Activated T-cell treated with anti-CD3 and anti-CD28 coated beads, Interleukin-2, amount 50 U/mL, for 72 hours (primary cell): ENCODE measurements around the gene TEX9. TPM values are rescaled to one million over a fixed set of nuclear protein-coding genes. Genes with fewer than 3 reads are reported as not detected.
A peak's percentile ranks its signal among the peaks of the same experiment; 100 is the strongest.
"Not testable (repeated sequence)": the region's sequence is repeated elsewhere in the genome, so short reads cannot be mapped to it uniquely, and the experiment has no call there.

Source experiments
- ATAC-seq, 2 donors: fragments of 150-1000 bp; cut with Tn5 transposase; replicated peaks in 1 of 2; 2 replicates each; pipeline ENCODE4 v1.10.0; 2021; ENCODE audit warnings: moderate library complexity in 2 of 2, mild to moderate bottlenecking in 1 of 2
- DNase-seq, 2 donors: peaks; one replicate each; pipeline ENCODE4 v3.0.0; 2021 to 2022; ENCODE audit warnings: mixed read lengths in 1 of 2
- H3K27ac Mint-ChIP-seq: one replicate; pipeline ENCODE4 v1.8.0; 2022; ENCODE audit warnings: mild to moderate bottlenecking, moderate library complexity, mixed read lengths
- H3K27me3 Mint-ChIP-seq: one replicate; pipeline ENCODE4 v1.8.0; 2022; ENCODE audit warnings: low read depth, mixed read lengths
- H3K36me3 Mint-ChIP-seq, 2 donors: one replicate each; pipeline ENCODE4 v1.8.0; 2022; ENCODE audit warnings: mixed read lengths in 2 of 2, mild to moderate bottlenecking in 1 of 2; ENCODE audit not compliant: insufficient read depth in 2 of 2
- H3K4me1 Mint-ChIP-seq: one replicate; pipeline ENCODE4 v1.8.0; 2022; ENCODE audit warnings: low read depth, mixed read lengths
- H3K4me3 Mint-ChIP-seq, 2 donors: one replicate each; pipeline ENCODE4 v1.8.0; 2022; ENCODE audit warnings: mild to moderate bottlenecking in 2 of 2, mixed read lengths in 2 of 2, moderate library complexity in 2 of 2
- H3K9me3 Mint-ChIP-seq, 2 donors: one replicate each; pipeline ENCODE4 v1.8.0; 2022; ENCODE audit warnings: mixed read lengths in 2 of 2
- total RNA-seq, 2 donors: library from RNA; stranded (reverse); gene quantifications; one replicate each; pipeline ENCODE4 v1.2.3, GENCODE V29; 2022

The TEX9 gene
- total RNA-seq, result 1 to 10 TPM; 1.2 to 2.6 TPM

DNA sequence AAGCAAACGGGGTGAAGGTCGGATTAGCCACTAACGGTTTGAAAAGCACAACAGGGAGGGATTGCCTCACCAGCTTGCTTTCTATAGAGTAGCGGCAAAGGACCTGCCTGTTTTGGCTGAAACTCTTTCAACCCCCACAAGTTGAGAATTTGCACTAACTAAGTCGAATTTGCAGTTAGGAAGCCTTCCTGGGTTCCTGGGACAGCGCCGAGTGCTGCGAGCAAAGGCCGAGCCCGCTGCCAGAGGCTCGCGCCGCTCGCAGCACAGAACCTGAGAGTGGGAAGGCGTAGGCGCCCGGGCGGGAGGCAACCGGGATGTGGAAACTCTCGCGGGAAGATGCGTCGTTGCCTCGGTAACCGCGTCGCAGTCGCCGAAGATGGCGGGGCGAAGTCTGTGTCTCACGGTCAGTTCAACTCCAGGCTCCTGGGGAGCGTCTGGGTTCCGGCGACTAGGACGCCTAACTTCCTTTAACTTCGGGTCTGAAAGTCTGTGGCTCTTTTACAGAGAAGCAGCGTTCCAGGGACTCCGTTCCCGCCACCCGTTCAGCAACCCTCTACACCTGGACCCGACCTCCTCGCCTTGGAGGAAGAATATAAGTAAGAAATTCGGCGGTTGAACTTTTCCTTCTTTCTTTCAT, at the start of gene TEX9:
TSS of gene TEX9 (plus strand) at position 352 of the 637 bp plus-strand sequence. CDS start at position 377, 25 bp downstream.
- Mint-ChIP-seq H3K4me1 (peaks cover 12% of the 10 kb centered on the region), H3K9me3 (peaks cover 2% of the 10 kb centered on the region in 2 donors), H3K4me3 (peak within 1 kb of the TSS; percentile 92 to 96), H3K36me3 (peaks cover 0 to 2% of the 10 kb centered on the region in 2 donors), H3K27me3 (peaks cover 46% of the 10 kb centered on the region), H3K27ac (peak within 1 kb of the TSS; percentile 78)
- ATAC-seq, result peak; percentile 99
- DNase-seq, result peak; percentile 83 to 86

DNA sequence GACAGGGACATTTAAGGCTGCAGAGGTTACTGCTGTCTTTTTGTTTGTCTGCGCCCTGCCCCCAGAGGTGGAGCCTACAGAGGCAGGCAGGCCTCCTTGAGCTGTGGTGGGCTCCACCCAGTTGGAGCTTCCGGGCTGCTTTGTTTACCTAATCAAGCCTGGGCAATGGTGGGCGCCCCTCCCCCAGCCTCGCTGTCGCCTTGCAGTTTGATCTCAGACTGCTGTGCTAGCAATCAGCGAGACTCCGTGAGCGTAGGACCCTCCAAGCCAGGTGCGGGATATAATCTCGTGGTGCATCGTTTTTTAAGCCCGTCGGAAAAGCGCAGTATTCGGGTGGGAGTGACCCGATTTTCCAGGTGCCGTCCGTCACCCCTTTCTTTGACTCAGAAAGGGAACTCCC, 48.7 kb upstream of the TEX9 start:
- not testable (repeated sequence) for H3K27me3 Mint-ChIP-seq, DNase-seq, H3K27ac Mint-ChIP-seq, ATAC-seq, H3K36me3 Mint-ChIP-seq, H3K4me3 Mint-ChIP-seq, H3K4me1 Mint-ChIP-seq
- peaks cover 5 to 10% of the 10 kb centered on the region in 2 donors for H3K9me3 Mint-ChIP-seq

DNA sequence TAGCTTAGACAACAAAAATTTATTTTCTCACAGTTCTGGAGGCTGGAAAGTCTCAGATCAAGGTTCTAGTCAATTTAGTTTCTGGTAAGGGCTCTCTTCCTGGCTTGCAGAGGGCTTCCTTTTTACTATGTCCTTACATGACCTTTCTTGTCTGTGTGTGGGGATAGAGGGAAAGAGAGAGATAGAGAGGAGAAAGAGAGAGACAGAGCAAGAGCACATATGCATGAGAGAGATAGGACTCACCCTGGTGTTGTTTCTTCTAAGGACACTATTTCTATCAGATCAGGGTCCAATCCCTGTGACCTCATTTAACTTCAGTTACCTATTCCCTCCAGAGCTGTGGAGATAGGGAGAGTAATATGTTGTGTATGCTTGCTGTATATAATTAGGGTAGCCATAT, 44.9 kb upstream of the TEX9 start:
- peaks cover 8% of the 10 kb centered on the region for H3K27me3 Mint-ChIP-seq
- no peak for ATAC-seq
- peaks cover 7 to 12% of the 10 kb centered on the region in 2 donors for H3K9me3 Mint-ChIP-seq
- H3K4me1 Mint-ChIP-seq, result no peaks in the 10 kb centered on the region
- H3K36me3 Mint-ChIP-seq, result peaks cover 4 to 6% of the 10 kb centered on the region in 2 donors
- DNase-seq, result no peak
- H3K4me3 Mint-ChIP-seq, result no peak overlapping the region
- no peak overlapping the region for H3K27ac Mint-ChIP-seq

GRCh38 chr15:56320861-56321260, 44.4 kb upstream of the TEX9 start:
- no peak for DNase-seq
- Mint-ChIP-seq H3K4me3 (no peak overlapping the region), H3K9me3 (peaks cover 7 to 12% of the 10 kb centered on the region in 2 donors), H3K4me1 (no peaks in the 10 kb centered on the region), H3K27me3 (peaks cover 8% of the 10 kb centered on the region), H3K36me3 (peaks cover 4 to 6% of the 10 kb centered on the region in 2 donors), H3K27ac (no peak overlapping the region)
- ATAC-seq, result no peak

- Mint-ChIP-seq H3K27me3 (peaks cover 8% of the 10 kb centered on the region), H3K4me1 (no peaks in the 10 kb centered on the region), H3K27ac (no peak overlapping the region), H3K36me3 (peaks cover 1 to 4% of the 10 kb centered on the region in 2 donors), H3K4me3 (no peak overlapping the region), H3K9me3 (peaks cover 5 to 10% of the 10 kb centered on the region in 2 donors)
- DNase-seq, result no peak
- no peak for ATAC-seq
These were observed 42.8 kb upstream of the TEX9 start for GRCh38 chr15:56322444-56322843.

DNA sequence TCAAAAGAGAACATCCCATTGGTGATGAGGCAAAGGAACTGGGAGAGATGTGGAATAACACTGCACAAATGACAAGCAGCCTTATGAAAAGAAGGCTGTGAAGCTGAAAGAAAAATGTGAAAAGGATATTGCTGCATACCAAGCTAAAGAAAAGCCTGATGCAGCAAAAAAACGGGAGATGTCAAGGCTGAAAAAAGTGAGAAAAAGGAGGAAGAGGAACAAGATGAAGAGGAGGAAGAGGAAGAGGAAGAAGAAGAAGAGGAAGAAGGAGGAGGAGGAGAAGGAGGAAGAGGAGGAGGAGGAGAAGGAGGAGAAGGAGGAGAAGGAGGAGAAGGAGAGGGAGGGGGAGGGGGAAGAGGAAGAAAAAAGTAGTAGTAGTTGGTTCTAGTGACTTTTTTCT, 41.8 kb upstream of the TEX9 start:
- no peaks in the 10 kb centered on the region for H3K4me1 Mint-ChIP-seq
- H3K36me3 Mint-ChIP-seq, result peaks cover 0 to 2% of the 10 kb centered on the region in 2 donors
- H3K9me3 Mint-ChIP-seq, result peaks cover 1 to 5% of the 10 kb centered on the region in 2 donors
- H3K27me3 Mint-ChIP-seq, result peaks cover 8% of the 10 kb centered on the region
- ATAC-seq, result no peak
- H3K4me3 Mint-ChIP-seq, result no peak overlapping the region
- no peak overlapping the region for H3K27ac Mint-ChIP-seq
- no peak for DNase-seq

DNA sequence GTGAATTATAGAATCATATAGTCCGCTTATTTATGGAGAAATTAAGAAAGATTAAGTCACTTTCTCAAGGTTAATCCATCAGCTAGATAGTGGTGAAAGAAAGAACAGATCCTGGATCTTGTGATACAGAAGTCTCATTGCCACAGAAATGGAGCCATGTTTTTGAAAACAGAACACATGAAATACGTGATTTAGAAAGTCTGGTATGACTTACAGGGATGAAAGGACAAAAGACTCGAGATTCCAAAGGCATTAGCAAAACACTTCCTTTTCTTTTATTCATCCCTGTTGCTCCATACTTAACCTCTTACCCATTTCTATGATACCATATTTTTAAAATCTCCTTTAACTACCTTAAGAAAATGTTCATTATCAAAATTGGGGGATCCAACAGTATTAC, 40.0 kb upstream of the TEX9 start:
- H3K9me3 Mint-ChIP-seq, result peaks cover 2 to 5% of the 10 kb centered on the region in 2 donors
- DNase-seq, result no peak
- ATAC-seq, result no peak
- no peak overlapping the region for H3K27ac Mint-ChIP-seq
- peaks cover 8% of the 10 kb centered on the region for H3K27me3 Mint-ChIP-seq
- H3K4me3 Mint-ChIP-seq, result no peak overlapping the region
- peaks cover 0 to 5% of the 10 kb centered on the region in 2 donors for H3K36me3 Mint-ChIP-seq
- H3K4me1 Mint-ChIP-seq, result no peaks in the 10 kb centered on the region

DNA sequence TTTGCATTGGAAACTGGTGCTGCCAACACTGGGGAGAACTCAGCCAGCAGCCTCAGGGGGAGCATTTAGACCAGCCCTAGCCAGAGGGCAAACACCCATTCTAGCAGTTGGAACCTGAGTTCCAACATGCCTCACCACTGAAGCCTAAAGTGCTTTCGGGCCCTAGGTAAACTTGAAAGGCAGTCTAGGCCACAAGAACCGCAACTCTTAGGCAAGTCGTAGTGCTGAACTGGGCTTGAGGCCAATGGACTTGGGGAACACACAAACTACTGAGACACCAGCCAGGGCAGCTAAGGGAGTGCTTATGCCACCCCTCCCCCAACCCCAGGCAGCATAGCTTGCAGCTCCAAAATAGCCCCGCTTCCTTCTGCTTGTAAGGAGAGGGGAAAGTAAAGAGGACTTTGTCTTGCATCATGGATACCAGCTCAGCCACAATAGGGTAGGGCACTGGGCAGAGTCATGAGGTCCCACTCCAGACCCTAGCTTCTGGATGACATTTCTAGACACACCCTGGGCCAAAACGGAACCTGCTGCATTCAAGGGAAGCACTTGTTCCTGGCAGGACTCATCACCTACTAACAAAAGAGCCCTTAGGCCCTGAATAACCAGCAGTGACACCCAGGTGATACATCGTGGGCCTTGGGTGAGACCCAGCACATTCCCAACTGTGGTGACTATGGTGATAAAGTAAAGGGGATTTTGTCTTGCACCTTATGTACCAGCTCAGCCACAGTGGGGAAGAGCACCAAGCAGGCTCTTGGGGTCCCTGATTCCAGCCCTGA, 37.3 kb upstream of the TEX9 start:
- Mint-ChIP-seq H3K9me3 (peaks cover 1 to 10% of the 10 kb centered on the region in 2 donors), H3K4me3 (no peak overlapping the region), H3K4me1 (no peaks in the 10 kb centered on the region), H3K27ac (no peak overlapping the region), H3K36me3 (peaks cover 3 to 5% of the 10 kb centered on the region in 2 donors), H3K27me3 (peaks cover 6% of the 10 kb centered on the region)
- DNase-seq (no peak), ATAC-seq (no peak)

DNA sequence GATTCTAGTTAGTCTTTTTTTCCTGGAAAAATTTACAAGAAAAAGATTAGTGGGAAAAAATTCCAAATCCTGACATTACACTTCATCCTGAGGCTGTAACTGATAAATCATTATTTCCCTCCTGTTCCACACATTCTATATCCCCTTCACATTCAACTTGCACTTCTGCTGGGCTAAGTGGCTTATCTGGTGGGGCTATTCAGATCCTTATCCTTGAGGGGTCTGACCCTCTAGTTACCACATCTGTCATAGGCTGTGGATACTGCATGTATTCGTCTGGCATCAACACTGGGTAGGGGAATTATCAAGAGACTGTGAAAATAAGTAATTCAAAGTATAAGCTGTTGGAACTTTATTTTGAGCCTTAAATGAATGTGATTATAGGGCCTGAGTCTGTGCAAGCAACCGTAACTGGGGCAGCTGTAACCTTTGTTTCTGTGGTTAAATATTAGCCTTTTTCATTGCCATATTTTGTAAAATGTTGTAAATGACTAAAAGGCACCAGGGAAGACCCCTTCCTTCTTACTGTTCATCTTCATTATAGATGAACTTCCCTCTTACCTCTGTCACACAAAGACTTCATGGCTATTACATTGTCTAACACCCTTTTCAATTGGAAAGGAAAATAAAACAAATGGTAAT, 28.0 kb upstream of the TEX9 start:
- ATAC-seq (no peak), DNase-seq (no peak)
- Mint-ChIP-seq H3K4me1 (no peaks in the 10 kb centered on the region), H3K9me3 (peaks cover 6 to 12% of the 10 kb centered on the region in 2 donors), H3K27me3 (peaks cover 11% of the 10 kb centered on the region), H3K36me3 (peaks cover 2 to 4% of the 10 kb centered on the region in 2 donors), H3K27ac (no peak overlapping the region), H3K4me3 (no peak overlapping the region)

- Mint-ChIP-seq H3K9me3 (peaks cover 0 to 8% of the 10 kb centered on the region in 2 donors), H3K4me1 (no peaks in the 10 kb centered on the region), H3K4me3 (no peak overlapping the region), H3K27me3 (peaks cover 11% of the 10 kb centered on the region), H3K36me3 (peaks cover 1 to 2% of the 10 kb centered on the region in 2 donors), H3K27ac (no peak overlapping the region)
- no peak for DNase-seq
- no peak for ATAC-seq
These were observed 25.6 kb upstream of the TEX9 start for GRCh38 chr15:56339594-56339993.

DNA sequence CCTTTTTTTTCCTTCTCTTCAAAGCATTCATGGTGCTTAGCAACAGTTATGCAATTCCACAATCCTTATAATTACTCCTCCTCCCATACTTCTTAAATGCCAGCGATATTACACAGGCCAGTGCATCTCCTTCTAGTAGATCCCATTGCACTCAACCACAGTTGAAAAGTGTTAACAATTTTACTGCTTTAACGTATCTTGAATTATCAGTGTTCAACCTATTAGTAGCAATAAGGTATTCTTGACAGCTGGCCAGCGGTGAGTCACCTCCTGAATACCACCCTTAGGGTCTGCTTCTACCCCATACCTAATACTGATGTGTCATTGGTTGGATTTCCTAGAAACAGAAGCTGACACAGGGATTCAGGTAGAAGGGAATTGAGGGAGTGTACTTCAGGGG, 24.0 kb upstream of the TEX9 start:
- Mint-ChIP-seq H3K27me3 (peaks cover 16% of the 10 kb centered on the region), H3K4me3 (no peak overlapping the region), H3K9me3 (peaks cover 0 to 2% of the 10 kb centered on the region in 2 donors), H3K36me3 (peaks cover 0 to 1% of the 10 kb centered on the region in 2 donors), H3K4me1 (no peaks in the 10 kb centered on the region), H3K27ac (no peak overlapping the region)
- ATAC-seq (no peak), DNase-seq (no peak)

GRCh38 chr15:56342653-56343052, 22.6 kb upstream of the TEX9 start:
- Mint-ChIP-seq H3K9me3 (no peaks in the 10 kb centered on the region), H3K4me3 (no peak overlapping the region), H3K27ac (no peak overlapping the region), H3K4me1 (no peaks in the 10 kb centered on the region), H3K36me3 (peaks cover 0 to 1% of the 10 kb centered on the region in 2 donors), H3K27me3 (peaks cover 16% of the 10 kb centered on the region)
- no peak for DNase-seq
- ATAC-seq, result no peak

- Mint-ChIP-seq H3K36me3 (peaks cover 0 to 1% of the 10 kb centered on the region in 2 donors), H3K27me3 (peaks cover 16% of the 10 kb centered on the region), H3K4me3 (no peak overlapping the region), H3K4me1 (no peaks in the 10 kb centered on the region), H3K27ac (no peak overlapping the region), H3K9me3 (no peaks in the 10 kb centered on the region)
- ATAC-seq, result no peak
- DNase-seq, result no peak
These were observed 21.3 kb upstream of the TEX9 start for GRCh38 chr15:56343879-56344278.
